IPS-15b (cell line): ENCODE results near the gene SCN8A.

Experiments
- H3K27me3 ChIP-seq: one replicate; pipeline ENCODE4 v1.6.1; 2013; ENCODE audit warnings: low read length; ENCODE audit not compliant: control insufficient read depth, insufficient read depth
- H3K36me3 ChIP-seq: one replicate; pipeline ENCODE4 v1.6.1; 2013; ENCODE audit warnings: low read length; ENCODE audit not compliant: control insufficient read depth, insufficient read depth
- H3K4me1 ChIP-seq: one replicate; pipeline ENCODE4 v1.6.1; 2013; ENCODE audit warnings: mild to moderate bottlenecking, low read length; ENCODE audit not compliant: control insufficient read depth, insufficient read depth
- H3K4me3 ChIP-seq: one replicate; pipeline ENCODE4 v1.5.1; 2013; ENCODE audit warnings: low read depth, low read length
- H3K9ac ChIP-seq: one replicate; pipeline ENCODE4 v1.6.1; 2013; ENCODE audit warnings: low read depth, mild to moderate bottlenecking, low read length
- H3K9me3 ChIP-seq: one replicate; pipeline ENCODE4 v1.6.1; 2013; ENCODE audit warnings: mild to moderate bottlenecking, low read length; ENCODE audit not compliant: control insufficient read depth, insufficient read depth

SCN8A gene

GRCh38 chr12:51840966-51841365 is 249.9 kb downstream of the SCN8A start:
- H3K27me3 ChIP-seq, result peaks cover 12% of the 10 kb centered on the region
- no peak overlapping the region for H3K4me3 ChIP-seq
- H3K36me3 ChIP-seq, result peaks cover 4% of the 10 kb centered on the region
- H3K9me3 ChIP-seq, result no peaks in the 10 kb centered on the region
- H3K9ac ChIP-seq, result no peak overlapping the region
- peaks cover 21% of the 10 kb centered on the region for H3K4me1 ChIP-seq

GRCh38 chr12:51841727-51842126 is 250.7 kb downstream of the SCN8A start:
- Histone ChIP-seq H3K9ac (no peak overlapping the region), H3K36me3 (peaks cover 4% of the 10 kb centered on the region), H3K9me3 (no peaks in the 10 kb centered on the region), H3K4me3 (no peak overlapping the region), H3K4me1 (peaks cover 21% of the 10 kb centered on the region), H3K27me3 (peaks cover 16% of the 10 kb centered on the region)

- H3K27me3 ChIP-seq, result peaks cover 20% of the 10 kb centered on the region
- H3K36me3 ChIP-seq, result peaks cover 4% of the 10 kb centered on the region
- no peak overlapping the region for H3K9ac ChIP-seq
- peaks cover 19% of the 10 kb centered on the region for H3K4me1 ChIP-seq
- no peaks in the 10 kb centered on the region for H3K9me3 ChIP-seq
- no peak overlapping the region for H3K4me3 ChIP-seq
Measured at GRCh38 chr12:51844854-51845253, 253.8 kb downstream of the SCN8A start.

- Histone ChIP-seq H3K27me3 (peaks cover 26% of the 10 kb centered on the region), H3K9ac (no peak overlapping the region), H3K36me3 (peaks cover 4% of the 10 kb centered on the region), H3K9me3 (no peaks in the 10 kb centered on the region), H3K4me1 (peaks cover 22% of the 10 kb centered on the region), H3K4me3 (no peak overlapping the region)
Measured at GRCh38 chr12:51845482-51845881, 254.4 kb downstream of the SCN8A start.

GRCh38 chr12:51846271-51846691 is 255.2 kb downstream of the SCN8A start:
- Histone ChIP-seq H3K36me3 (peaks cover 4% of the 10 kb centered on the region), H3K4me1 (peaks cover 23% of the 10 kb centered on the region), H3K9ac (no peak overlapping the region), H3K4me3 (peak overlapping the region; percentile 51), H3K9me3 (no peaks in the 10 kb centered on the region), H3K27me3 (peaks cover 34% of the 10 kb centered on the region)

- peaks cover 4% of the 10 kb centered on the region for H3K36me3 ChIP-seq
- H3K4me1 ChIP-seq, result peaks cover 24% of the 10 kb centered on the region
- H3K9me3 ChIP-seq, result no peaks in the 10 kb centered on the region
- H3K27me3 ChIP-seq, result peaks cover 42% of the 10 kb centered on the region
- peak overlapping the region; percentile 80 for H3K4me3 ChIP-seq
- no peak overlapping the region for H3K9ac ChIP-seq
Measured at GRCh38 chr12:51846911-51847642, 256.0 kb downstream of the SCN8A start.

- no peaks in the 10 kb centered on the region for H3K9me3 ChIP-seq
- H3K4me1 ChIP-seq, result peaks cover 24% of the 10 kb centered on the region
- H3K9ac ChIP-seq, result no peak overlapping the region
- H3K27me3 ChIP-seq, result peaks cover 49% of the 10 kb centered on the region
- H3K4me3 ChIP-seq, result peak overlapping the region; percentile 80
- H3K36me3 ChIP-seq, result peaks cover 4% of the 10 kb centered on the region
Measured at GRCh38 chr12:51847643-51848325, 256.8 kb downstream of the SCN8A start.

GRCh38 chr12:51848326-51848727 is 257.3 kb downstream of the SCN8A start, which contains the start of gene FIGNL2:
Gene FIGNL2, minus strand, starts transcription at chr12:51848718. Its CDS starts 26,305 bp downstream, at chr12:51822413.
- Histone ChIP-seq H3K4me1 (peaks cover 24% of the 10 kb centered on the region), H3K9me3 (no peaks in the 10 kb centered on the region), H3K9ac (no peak within 1 kb of the TSS), H3K36me3 (peaks cover 4% of the 10 kb centered on the region), H3K4me3 (peak within 1 kb of the TSS; percentile 80), H3K27me3 (peaks cover 54% of the 10 kb centered on the region)

- no peak overlapping the region for H3K9ac ChIP-seq
Measured at GRCh38 chr12:51848841-51849735, 258.1 kb downstream of the SCN8A start.

GRCh38 chr12:51850081-51850964 is 259.3 kb downstream of the SCN8A start:
- H3K36me3 ChIP-seq, result no peaks in the 10 kb centered on the region
- H3K27me3 ChIP-seq, result peaks cover 56% of the 10 kb centered on the region
- H3K4me3 ChIP-seq, result no peak overlapping the region
- no peaks in the 10 kb centered on the region for H3K9me3 ChIP-seq
- H3K9ac ChIP-seq, result no peak overlapping the region
- H3K4me1 ChIP-seq, result peaks cover 21% of the 10 kb centered on the region

More at GRCh38 chr12:51848841-51849735, 258.1 kb downstream of the SCN8A start:
- peak overlapping the region; percentile 59 for H3K4me3 ChIP-seq
- H3K9me3 ChIP-seq, result no peaks in the 10 kb centered on the region
- H3K36me3 ChIP-seq, result peaks cover 4% of the 10 kb centered on the region
- H3K27me3 ChIP-seq, result peaks cover 61% of the 10 kb centered on the region
- H3K4me1 ChIP-seq, result peaks cover 24% of the 10 kb centered on the region

GRCh38 chr12:51850965-51851299 is 259.9 kb downstream of the SCN8A start:
- Histone ChIP-seq H3K36me3 (no peaks in the 10 kb centered on the region), H3K9me3 (no peaks in the 10 kb centered on the region), H3K4me1 (peaks cover 18% of the 10 kb centered on the region), H3K9ac (no peak overlapping the region), H3K27me3 (peaks cover 56% of the 10 kb centered on the region), H3K4me3 (no peak overlapping the region)
